ENCODE results near the gene NF2. TPM values are rescaled to one million over a fixed set of nuclear protein-coding genes. Genes with fewer than 3 reads are reported as not detected.

NF2 gene
- polyA plus RNA-seq, 2 of the 4 experiments (the other 2 are of a cell fraction) = 14.4 to 23.7 TPM

GRCh38 chr22:29650370-29650769 lies 46.9 kb downstream of the NF2 start:
- no peaks in the 10 kb centered on the region for H3K9me3 ChIP-seq
- no peak overlapping the region for H3K27ac ChIP-seq
- ChIA-PET POLR2A (no interaction called here), CTCF (no interaction called here)
- ATAC-seq (no peak), DNase-seq (ENCODE audit: low read depth in 1 of 2, low spot score in 1 of 2) (no peak), FAIRE-seq (no peak)
- H3K4me1 ChIP-seq = no peaks in the 10 kb centered on the region
- no peak overlapping the region for H3K4me2 ChIP-seq
- TF ChIP-seq EHMT2 (IDR thresholded peaks at IDR 0.05; ENCODE audit: low read depth) = no peak
- TF ChIP-seq EHF (CRISPR knock-in tag; IDR thresholded peaks at IDR 0.05) = no peak
- TF ChIP-seq CHD2 (IDR thresholded peaks at IDR 0.05; ENCODE audit: low read length, partially characterized antibody) = no peak
- TF ChIP-seq ZC3H11A (IDR thresholded peaks at IDR 0.05) = no peak
- TF ChIP-seq, protein P1, sequence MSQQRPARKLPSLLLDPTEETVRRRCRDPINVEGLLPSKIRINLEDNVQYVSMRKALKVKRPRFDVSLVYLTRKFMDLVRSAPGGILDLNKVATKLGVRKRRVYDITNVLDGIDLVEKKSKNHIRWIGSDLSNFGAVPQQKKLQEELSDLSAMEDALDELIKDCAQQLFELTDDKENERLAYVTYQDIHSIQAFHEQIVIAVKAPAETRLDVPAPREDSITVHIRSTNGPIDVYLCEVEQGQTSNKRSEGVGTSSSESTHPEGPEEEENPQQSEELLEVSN (IDR thresholded peaks at IDR 0.05; ENCODE audit: borderline replicate concordance, low read depth) = no peak
- no peak for TF ChIP-seq EP300 (IDR thresholded peaks at IDR 0.05)
- 94% methylated on average over 5 of the region's 5 CpGs for WGBS (ENCODE audit: missing lambda C conversion rate)
- H3K4me3 ChIP-seq = no peak overlapping the region

- FAIRE-seq (no peak), DNase-seq (ENCODE audit: low read depth in 1 of 2, low spot score in 1 of 2) (no peak), ATAC-seq (no peak)
- TF ChIP-seq ZNF302 (CRISPR knock-in tag; IDR thresholded peaks at IDR 0.05) (no peak), CBX2 (IDR thresholded peaks at IDR 0.05; ENCODE audit: borderline replicate concordance, low read depth) (no peak), POLR2A (IDR thresholded peaks at IDR 0.05; ENCODE audit: low read length) (no peak), MAZ (IDR thresholded peaks at IDR 0.05; ENCODE audit: borderline replicate concordance, low read depth, low read length) (no peak), HMGXB4 (CRISPR knock-in tag; IDR thresholded peaks at IDR 0.05; ENCODE audit: borderline replicate concordance) (no peak), TP53 (CRISPR knock-in tag; IDR thresholded peaks at IDR 0.05) (no peak), MAFK (IDR thresholded peaks at IDR 0.05; ENCODE audit: partially characterized antibody) (no peak), HEYL (CRISPR knock-in tag; IDR thresholded peaks at IDR 0.05) (no peak), RARB (CRISPR knock-in tag; IDR thresholded peaks at IDR 0.05) (no peak), JUNB (IDR thresholded peaks at IDR 0.05) (no peak)
- Histone ChIP-seq H3K4me3 (no peak overlapping the region), H3K9me3 (no peaks in the 10 kb centered on the region), H3K27ac (no peak overlapping the region), H3K4me1 (no peaks in the 10 kb centered on the region), H3K4me2 (no peak overlapping the region)
- POLR2A ChIA-PET = no interaction called here
- 90% methylated on average over 1 of the region's 1 CpG for WGBS (ENCODE audit: missing lambda C conversion rate)
- CTCF ChIA-PET = interaction anchor here (0.7 to 2.3 kb wide), 5 partner anchors 16 to 437 kb away, joined by 3 to 13 read pairs (median 3); no protein-coding TSS in a partner anchor
These were observed 48.2 kb downstream of the NF2 start for GRCh38 chr22:29651652-29652051.

GRCh38 chr22:29654420-29654819 lies 51.0 kb downstream of the NF2 start:
- H3K9me3 ChIP-seq = no peaks in the 10 kb centered on the region
- H3K4me2 ChIP-seq = no peak overlapping the region
- ChIA-PET POLR2A (no interaction called here), CTCF (interaction anchor here (0.5 kb wide), 1 partner anchor 21 kb away, joined by 3 read pairs; no protein-coding TSS in a partner anchor)
- FAIRE-seq (no peak), ATAC-seq (no peak), DNase-seq (ENCODE audit: low read depth in 1 of 2, low spot score in 1 of 2) (no peak)
- H3K4me3 ChIP-seq = no peak overlapping the region
- H3K4me1 ChIP-seq = no peaks in the 10 kb centered on the region
- H3K27ac ChIP-seq = no peak overlapping the region
- WGBS (ENCODE audit: missing lambda C conversion rate) = 91% methylated on average over 4 of the region's 4 CpGs
- no peak for TF ChIP-seq PBX3 (IDR thresholded peaks at IDR 0.05)
- no peak for TF ChIP-seq FOSL2 (IDR thresholded peaks at IDR 0.05)
- TF ChIP-seq FOSL2 (CRISPR knock-in tag; IDR thresholded peaks at IDR 0.05) = no peak
- no peak for TF ChIP-seq BCL3 (IDR thresholded peaks at IDR 0.05)
- TF ChIP-seq HOXB13 (CRISPR knock-in tag; IDR thresholded peaks at IDR 0.05; ENCODE audit: low read depth) = no peak
- TF ChIP-seq RCOR1 (IDR thresholded peaks at IDR 0.05; ENCODE audit: low read depth, low read length) = no peak
- no peak for TF ChIP-seq REST (IDR thresholded peaks at IDR 0.05)
- TF ChIP-seq EHMT2 (IDR thresholded peaks at IDR 0.05; ENCODE audit: low read depth) = no peak
- TF ChIP-seq SMC3 (IDR thresholded peaks at IDR 0.05) = no peak
- TF ChIP-seq HMGXB4 (CRISPR knock-in tag; IDR thresholded peaks at IDR 0.05; ENCODE audit: borderline replicate concordance) = no peak
- no peak for TF ChIP-seq CHD4 (IDR thresholded peaks at IDR 0.05; ENCODE audit: borderline replicate concordance)
- no peak for TF ChIP-seq ZNF302 (CRISPR knock-in tag; IDR thresholded peaks at IDR 0.05)
- TF ChIP-seq NR3C1 (IDR thresholded peaks at IDR 0.05) = no peak

Measured in A549 (cell line).